Neural cell (in vitro differentiated cells): ENCODE measurements around the gene ZNF726. TPM values are rescaled to one million over a fixed set of nuclear protein-coding genes. Genes with fewer than 3 reads are reported as not detected.
"Not testable (repeated sequence)": the region's sequence is repeated elsewhere in the genome, so short reads cannot be mapped to it uniquely, and the experiment has no call there.

Experiments
- H2AFZ ChIP-seq: fragments of 200-600, 300-800 bp; sonication (generic), shearing (Covaris generic); 2 replicates; pipeline ENCODE4 v1.6.0; 2014; ENCODE audit warnings: low read depth, mild to moderate bottlenecking, antibody characterized with exemption, low read length, moderate library complexity
- H3F3A ChIP-seq: fragments of 200-600 bp; shearing (Covaris generic); 2 replicates; pipeline ENCODE4 v1.6.1; 2016; ENCODE audit warnings: mild to moderate bottlenecking, moderate library complexity, mixed read lengths, antibody characterized with exemption, low read length; ENCODE audit not compliant: insufficient read depth, poor library complexity, severe bottlenecking
- H3K27ac ChIP-seq: fragments of 200-600, 300-800 bp; sonication (generic), shearing (Covaris generic); 2 replicates; pipeline ENCODE4 v1.5.1; 2014; ENCODE audit warnings: mild to moderate bottlenecking, low read length, moderate library complexity
- H3K27me3 ChIP-seq: fragments of 300-800, 200-600 bp; sonication (generic), shearing (Covaris generic); 2 replicates; pipeline ENCODE4 v1.6.0; 2014; ENCODE audit warnings: mild to moderate bottlenecking, low read depth, low read length, moderate library complexity; ENCODE audit not compliant: insufficient read depth
- H3K36me3 ChIP-seq: fragments of 300-800, 200-600 bp; sonication (generic), shearing (Covaris generic); 2 replicates; pipeline ENCODE4 v1.5.1; 2014; ENCODE audit warnings: mild to moderate bottlenecking, antibody characterized with exemption, low read length, moderate library complexity; ENCODE audit not compliant: insufficient read depth
- H3K4me2 ChIP-seq: fragments of 300-800, 200-600 bp; sonication (generic), shearing (Covaris generic); 2 replicates; pipeline ENCODE4 v1.6.0; 2014; ENCODE audit warnings: mild to moderate bottlenecking, low read length
- H3K4me3 ChIP-seq: fragments of 300-800, 200-600 bp; sonication (generic), shearing (Covaris generic); 2 replicates; pipeline ENCODE4 v1.5.1; 2014; ENCODE audit warnings: mild to moderate bottlenecking, low read length, moderate library complexity
- H3K79me2 ChIP-seq: fragments of 200-600 bp; shearing (Covaris generic); replicated peaks from 2 replicates; pipeline ENCODE4 v1.6.0; 2014; ENCODE audit warnings: mild to moderate bottlenecking, low read length, moderate library complexity; ENCODE audit not compliant: insufficient read depth
- H3K9ac ChIP-seq: fragments of 300-800, 200-600 bp; sonication (generic), shearing (Covaris generic); 2 replicates; pipeline ENCODE4 v1.6.1; 2016; ENCODE audit warnings: mild to moderate bottlenecking, low read length, mixed read lengths
- H3K9me2 ChIP-seq: fragments of 200-600 bp; shearing (Covaris generic); 2 replicates; pipeline ENCODE4 v1.6.1; 2016; ENCODE audit warnings: mild to moderate bottlenecking, low read length, mixed read lengths; ENCODE audit not compliant: insufficient read depth
- H3K9me3 ChIP-seq: fragments of 200-600, 300-800 bp; sonication (generic), shearing (Covaris generic); 2 replicates; pipeline ENCODE4 v1.6.1; 2016; ENCODE audit warnings: mild to moderate bottlenecking, mixed run types, low read length, moderate library complexity, mixed read lengths
- H4K20me1 ChIP-seq: fragments of 200-600 bp; shearing (Covaris generic); 2 replicates; pipeline ENCODE4 v1.6.1; 2016; ENCODE audit warnings: mild to moderate bottlenecking, mixed run types; ENCODE audit not compliant: insufficient read depth
- CTCF ChIP-seq: fragments of 450-650 bp; IDR thresholded peaks from 2 replicates; pipeline ENCODE4 v1.5.1; 2014; ENCODE audit warnings: antibody characterized with exemption, mild to moderate bottlenecking, moderate library complexity; ENCODE audit not compliant: poor library complexity, severe bottlenecking
- EP300 ChIP-seq: fragments of 450-650 bp; conservative IDR thresholded peaks from 2 replicates; pipeline ENCODE4 v1.6.1; 2014; ENCODE audit warnings: antibody characterized with exemption, mild to moderate bottlenecking, moderate library complexity; ENCODE audit not compliant: poor library complexity, severe bottlenecking
- EZH2 ChIP-seq: fragments of 200-600, 300-800 bp; shearing (Covaris generic), sonication (generic); IDR thresholded peaks from 2 replicates; pipeline ENCODE4 v1.6.1; 2014; ENCODE audit warnings: antibody characterized with exemption, low read length, borderline replicate concordance, mild to moderate bottlenecking; ENCODE audit not compliant: insufficient read depth, poor library complexity, severe bottlenecking
- MXI1 ChIP-seq: fragments of 450-650 bp; conservative IDR thresholded peaks from 2 replicates; pipeline ENCODE4 v1.6.1; 2014; ENCODE audit warnings: antibody characterized with exemption, mild to moderate bottlenecking; ENCODE audit not compliant: poor library complexity, severe bottlenecking
- POLR2AphosphoS5 ChIP-seq: IDR thresholded peaks from 2 replicates; pipeline ENCODE4 v1.6.1; 2012
- RAD21 ChIP-seq: fragments of 450-650 bp; conservative IDR thresholded peaks from 2 replicates; pipeline ENCODE4 v1.6.1; 2014; ENCODE audit warnings: antibody characterized with exemption, mild to moderate bottlenecking, moderate library complexity
- REST ChIP-seq: IDR thresholded peaks from 2 replicates; pipeline ENCODE4 v1.6.1; 2012; ENCODE audit warnings: borderline replicate concordance
- SMC3 ChIP-seq: fragments of 450-650 bp; conservative IDR thresholded peaks from 2 replicates; pipeline ENCODE4 v1.6.1; 2014; ENCODE audit warnings: antibody characterized with exemption, mild to moderate bottlenecking, moderate library complexity; ENCODE audit not compliant: poor library complexity
- TAF1 ChIP-seq: IDR thresholded peaks from 2 replicates; pipeline ENCODE4 v1.6.1; 2012; ENCODE audit warnings: low read depth
- polyA plus RNA-seq: library from polyadenylated mRNA; depleted of rRNA; stranded (reverse); fragments of >200 nt; gene quantifications from 2 replicates; pipeline ENCODE4 v1.2.3, GENCODE V29; 2014

ZNF726 gene
- polyA plus RNA-seq, 1 donor from 2014 or later = not detected

- no peak for TF ChIP-seq EP300
- no peak for TF ChIP-seq RAD21
- no peak overlapping the region for H2AFZ ChIP-seq
- no peaks in the 10 kb centered on the region for H3K9me2 ChIP-seq
- no peaks in the 10 kb centered on the region for H3K27me3 ChIP-seq
- H3K9me3 ChIP-seq = peaks cover 13% of the 10 kb centered on the region
- H3F3A ChIP-seq = no peaks in the 10 kb centered on the region
- no peaks in the 10 kb centered on the region for H3K36me3 ChIP-seq
- no peak overlapping the region for H3K9ac ChIP-seq
- H4K20me1 ChIP-seq = no peaks in the 10 kb centered on the region
- no peak overlapping the region for H3K4me2 ChIP-seq
- no peak overlapping the region for H3K27ac ChIP-seq
- no peak overlapping the region for H3K4me3 ChIP-seq
- no peaks in the 10 kb centered on the region for H3K79me2 ChIP-seq
These were observed 30.3 kb upstream of the ZNF726 start for GRCh38 chr19:23884363-23884762.

- H3F3A ChIP-seq = no peaks in the 10 kb centered on the region
- no peak overlapping the region for H2AFZ ChIP-seq
- TF ChIP-seq RAD21 (no peak), REST (no peak), TAF1 (no peak), EP300 (no peak), MXI1 (no peak)
- H3K9ac ChIP-seq = no peak overlapping the region
- H3K27ac ChIP-seq = no peak overlapping the region
- H3K36me3 ChIP-seq = no peaks in the 10 kb centered on the region
- H3K9me2 ChIP-seq = no peaks in the 10 kb centered on the region
- H4K20me1 ChIP-seq = no peaks in the 10 kb centered on the region
- no peaks in the 10 kb centered on the region for H3K79me2 ChIP-seq
- H3K4me3 ChIP-seq = no peak overlapping the region
- no peak overlapping the region for H3K4me2 ChIP-seq
- no peaks in the 10 kb centered on the region for H3K27me3 ChIP-seq
- H3K9me3 ChIP-seq = peaks cover 13% of the 10 kb centered on the region
These were observed 27.0 kb upstream of the ZNF726 start for GRCh38 chr19:23887642-23888041.

- not testable (repeated sequence) for H3K4me2 ChIP-seq, H3K9me3 ChIP-seq, H3K79me2 ChIP-seq
These were observed 18.6 kb upstream of the ZNF726 start for GRCh38 chr19:23896096-23896495.

GRCh38 chr19:23896912-23897311 is 17.8 kb upstream of the ZNF726 start:
- TF ChIP-seq EZH2 (no peak), REST (no peak), MXI1 (no peak), EP300 (no peak), CTCF (no peak), RAD21 (no peak), TAF1 (no peak), POLR2AphosphoS5 (no peak), SMC3 (no peak)
- no peak overlapping the region for H3K4me2 ChIP-seq
- no peaks in the 10 kb centered on the region for H3K27me3 ChIP-seq
- no peaks in the 10 kb centered on the region for H3K36me3 ChIP-seq
- H3K79me2 ChIP-seq = no peaks in the 10 kb centered on the region
- H2AFZ ChIP-seq = no peak overlapping the region
- no peak overlapping the region for H3K4me3 ChIP-seq
- no peak overlapping the region for H3K9ac ChIP-seq
- H3K27ac ChIP-seq = no peak overlapping the region
- no peaks in the 10 kb centered on the region for H3K9me3 ChIP-seq
- no peaks in the 10 kb centered on the region for H3K9me2 ChIP-seq
- H3F3A ChIP-seq = no peaks in the 10 kb centered on the region
- no peaks in the 10 kb centered on the region for H4K20me1 ChIP-seq

More at GRCh38 chr19:23896096-23896495, 18.6 kb upstream of the ZNF726 start:
- H3F3A ChIP-seq, H3K4me3 ChIP-seq, H3K36me3 ChIP-seq, H3K9ac ChIP-seq, H3K27ac ChIP-seq, H4K20me1 ChIP-seq, H2AFZ ChIP-seq, H3K27me3 ChIP-seq, H3K9me2 ChIP-seq: not testable (repeated sequence)
